ENCODE measurements around the gene EFTUD2. TPM values are rescaled to one million over a fixed set of nuclear protein-coding genes. Genes with fewer than 3 reads are reported as not detected.

Gene EFTUD2
- total and polyA plus RNA-seq, 4 donors = 35.5 to 93.3 (median 73.3) TPM

DNA sequence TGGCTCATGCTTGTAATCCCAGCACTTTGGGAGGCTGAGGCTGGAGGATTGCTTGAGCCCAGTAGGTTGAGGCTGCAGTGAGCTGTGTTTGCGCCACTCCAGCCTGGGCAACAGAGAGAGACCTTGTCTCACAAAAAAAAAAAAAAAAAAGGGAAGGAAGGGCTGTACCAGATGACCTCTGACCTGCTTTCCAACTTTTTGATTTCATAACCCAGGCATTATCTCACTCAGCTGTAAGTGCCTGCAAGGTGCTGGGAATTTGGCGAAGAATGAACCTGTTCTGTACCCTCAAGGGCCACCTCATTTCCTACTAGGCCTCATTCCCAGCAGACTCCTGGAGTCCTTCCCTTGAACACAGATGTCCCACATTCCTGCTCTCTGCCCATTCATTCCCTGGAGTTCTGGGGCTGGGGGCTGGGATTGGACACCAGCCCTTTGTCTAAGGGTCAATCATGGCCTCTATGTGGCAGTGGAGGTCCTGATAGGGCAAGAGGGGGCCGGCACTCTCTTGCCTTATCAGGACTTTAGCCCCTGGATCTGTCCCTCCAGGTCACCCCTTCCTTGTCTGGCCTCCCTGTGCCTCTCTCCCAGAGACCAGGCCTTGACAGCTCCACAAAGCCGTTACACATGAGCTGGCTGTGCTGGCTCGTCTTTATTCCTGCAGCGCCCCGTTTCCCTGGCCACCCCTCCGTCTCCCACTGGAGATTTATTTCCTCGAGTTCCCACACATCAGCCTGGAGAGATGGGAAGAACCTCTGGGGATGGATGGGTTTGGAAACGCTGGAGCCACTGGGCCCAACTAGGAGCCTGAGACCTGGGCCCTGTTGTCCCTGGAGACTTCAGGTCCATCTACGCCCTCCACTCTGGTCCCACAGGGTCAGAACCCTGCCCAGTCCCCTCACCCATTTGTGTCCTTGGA lies 16.9 kb upstream of the EFTUD2 start:
- H3K27me3 ChIP-seq (ENCODE audit: control insufficient read depth in 3 of 3, insufficient read depth in 3 of 3, low read length in 2 of 3) = peaks cover 0 to 18% (median 13%) of the 10 kb centered on the region in 3 donors

DNA sequence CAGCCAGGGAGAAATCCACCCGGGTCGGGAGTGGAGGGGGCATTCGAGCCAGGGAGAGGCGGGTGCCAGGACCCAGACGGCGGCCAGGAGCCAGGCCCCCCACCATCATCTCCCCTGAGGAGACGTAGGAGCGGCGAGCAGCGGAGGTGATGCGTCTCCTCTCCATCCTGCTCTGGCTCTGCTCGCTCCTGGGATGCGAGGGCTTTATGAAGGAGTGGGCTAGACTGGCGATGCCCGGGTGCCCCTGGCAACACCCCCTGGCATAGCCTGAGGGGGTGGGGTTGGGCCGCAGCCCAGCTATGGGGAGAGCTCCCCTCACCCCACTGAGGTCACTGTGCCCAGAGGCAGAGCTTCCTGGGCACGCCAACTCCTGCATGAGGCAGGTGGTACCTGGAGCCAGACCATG lies 16.1 kb upstream of the EFTUD2 start, which contains the start of gene GFAP:
GFAP (minus strand) TSS at position 180 of the 406 bp plus-strand sequence; CDS start at position 166, 14 bp downstream.
- H3K4me3 ChIP-seq = no peak within 1 kb of the TSS
- peaks cover 0 to 21% (median 18%) of the 10 kb centered on the region in 3 donors for H3K27me3 ChIP-seq (ENCODE audit: control insufficient read depth in 3 of 3, insufficient read depth in 3 of 3, low read length in 2 of 3)
- H3K36me3 ChIP-seq (ENCODE audit: control insufficient read depth in 4 of 4, insufficient read depth in 4 of 4, low read length in 4 of 4) = no peaks in the 10 kb centered on the region
- no peak for DNase-seq
- no peak within 1 kb of the TSS for H3K9ac ChIP-seq (ENCODE audit: insufficient read depth in 1 of 2, low read length in 2 of 2)
- TF ChIP-seq, protein P1, sequence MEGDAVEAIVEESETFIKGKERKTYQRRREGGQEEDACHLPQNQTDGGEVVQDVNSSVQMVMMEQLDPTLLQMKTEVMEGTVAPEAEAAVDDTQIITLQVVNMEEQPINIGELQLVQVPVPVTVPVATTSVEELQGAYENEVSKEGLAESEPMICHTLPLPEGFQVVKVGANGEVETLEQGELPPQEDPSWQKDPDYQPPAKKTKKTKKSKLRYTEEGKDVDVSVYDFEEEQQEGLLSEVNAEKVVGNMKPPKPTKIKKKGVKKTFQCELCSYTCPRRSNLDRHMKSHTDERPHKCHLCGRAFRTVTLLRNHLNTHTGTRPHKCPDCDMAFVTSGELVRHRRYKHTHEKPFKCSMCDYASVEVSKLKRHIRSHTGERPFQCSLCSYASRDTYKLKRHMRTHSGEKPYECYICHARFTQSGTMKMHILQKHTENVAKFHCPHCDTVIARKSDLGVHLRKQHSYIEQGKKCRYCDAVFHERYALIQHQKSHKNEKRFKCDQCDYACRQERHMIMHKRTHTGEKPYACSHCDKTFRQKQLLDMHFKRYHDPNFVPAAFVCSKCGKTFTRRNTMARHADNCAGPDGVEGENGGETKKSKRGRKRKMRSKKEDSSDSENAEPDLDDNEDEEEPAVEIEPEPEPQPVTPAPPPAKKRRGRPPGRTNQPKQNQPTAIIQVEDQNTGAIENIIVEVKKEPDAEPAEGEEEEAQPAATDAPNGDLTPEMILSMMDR (IDR thresholded peaks at IDR 0.05; ENCODE audit: control extremely low read depth, extremely low read depth) = no peak
- no peak for ATAC-seq (ENCODE audit: insufficient read depth, low FRiP score)
- WGBS, 2 donors = 86 to 88% methylated on average over 17 of the region's 17 CpGs
- H3K27ac ChIP-seq (ENCODE audit: low read depth in 1 of 2, low read length in 1 of 2) = peak within 1 kb of the TSS in 1 of 2 donors; percentile 7
- peaks cover 0 to 12% (median 0%) of the 10 kb centered on the region in 5 donors for H3K4me1 ChIP-seq (ENCODE audit: control insufficient read depth in 5 of 5, insufficient read depth in 5 of 5, low read length in 5 of 5)
- peaks cover 0 to 2% (median 0%) of the 10 kb centered on the region in 4 donors for H3K9me3 ChIP-seq (ENCODE audit: control insufficient read depth in 4 of 4, insufficient read depth in 3 of 4, low read length in 3 of 4)

More for the DNA sequence above, 16.9 kb upstream of the EFTUD2 start:
- Histone ChIP-seq H3K27ac (ENCODE audit: low read depth in 1 of 2, low read length in 1 of 2) (peak overlapping the region in 1 of 2 donors; percentile 7), H3K36me3 (ENCODE audit: control insufficient read depth in 4 of 4, insufficient read depth in 4 of 4, low read length in 4 of 4) (no peaks in the 10 kb centered on the region), H3K9me3 (ENCODE audit: control insufficient read depth in 4 of 4, insufficient read depth in 3 of 4, low read length in 3 of 4) (peaks cover 0 to 2% (median 0%) of the 10 kb centered on the region in 4 donors), H3K9ac (ENCODE audit: insufficient read depth in 1 of 2, low read length in 2 of 2) (no peak overlapping the region), H3K4me1 (ENCODE audit: control insufficient read depth in 5 of 5, insufficient read depth in 5 of 5, low read length in 5 of 5) (peaks cover 0 to 10% (median 0%) of the 10 kb centered on the region in 5 donors), H3K4me3 (no peak overlapping the region)
- TF ChIP-seq, protein P1 (IDR thresholded peaks at IDR 0.05; ENCODE audit: control extremely low read depth, extremely low read depth) = no peak
- DNase-seq (no peak), ATAC-seq (ENCODE audit: insufficient read depth, low FRiP score) (no peak)
- 83 to 88% methylated on average over 11 of the region's 11 CpGs for WGBS, 2 donors

DNA sequence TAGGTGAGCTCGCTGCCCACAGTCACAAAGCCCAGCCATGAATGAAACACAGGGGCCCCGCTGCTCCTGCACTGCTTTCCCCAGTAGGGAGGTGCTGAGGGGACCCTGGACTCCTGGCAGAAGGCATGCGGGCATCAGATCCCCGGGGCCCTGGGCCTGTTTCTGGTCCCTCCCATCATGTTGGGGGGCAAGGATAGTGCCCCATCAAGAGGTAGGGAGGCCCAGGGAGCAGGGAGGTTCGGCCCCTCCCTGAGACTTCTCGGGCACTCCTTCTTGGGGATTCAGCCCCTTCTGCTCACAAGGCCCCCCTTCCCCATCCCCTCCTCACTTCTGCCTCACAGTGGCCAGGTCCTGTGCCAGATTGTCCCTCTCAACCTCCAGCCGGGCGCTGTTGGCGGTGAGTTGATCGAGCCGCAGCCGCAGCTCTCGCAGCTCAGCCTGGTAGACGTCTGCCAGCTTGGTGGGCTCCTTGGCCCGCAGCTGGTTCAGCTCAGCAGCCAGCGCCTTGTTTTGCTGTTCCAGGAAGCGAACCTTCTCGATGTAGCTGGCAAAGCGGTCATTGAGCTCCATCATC lies 15.5 kb upstream of the EFTUD2 start:
- H3K27ac ChIP-seq (ENCODE audit: low read depth in 1 of 2, low read length in 1 of 2) = no peak overlapping the region
- no peak overlapping the region for H3K4me3 ChIP-seq
- no peak for ATAC-seq (ENCODE audit: insufficient read depth, low FRiP score)
- WGBS, 2 donors = 86 to 90% methylated on average over 19 of the region's 19 CpGs
- TF ChIP-seq, protein P1 (IDR thresholded peaks at IDR 0.05; ENCODE audit: control extremely low read depth, extremely low read depth) = no peak
- no peak overlapping the region for H3K9ac ChIP-seq (ENCODE audit: insufficient read depth in 1 of 2, low read length in 2 of 2)
- no peak for DNase-seq
- peaks cover 0 to 2% (median 0%) of the 10 kb centered on the region in 4 donors for H3K9me3 ChIP-seq (ENCODE audit: control insufficient read depth in 4 of 4, insufficient read depth in 3 of 4, low read length in 3 of 4)
- H3K27me3 ChIP-seq (ENCODE audit: control insufficient read depth in 3 of 3, insufficient read depth in 3 of 3, low read length in 2 of 3) = peaks cover 0 to 21% (median 19%) of the 10 kb centered on the region in 3 donors
- H3K36me3 ChIP-seq (ENCODE audit: control insufficient read depth in 4 of 4, insufficient read depth in 4 of 4, low read length in 4 of 4) = no peaks in the 10 kb centered on the region
- H3K4me1 ChIP-seq (ENCODE audit: control insufficient read depth in 5 of 5, insufficient read depth in 5 of 5, low read length in 5 of 5) = peaks cover 0 to 8% (median 0%) of the 10 kb centered on the region in 5 donors
